Trophoblast cell (in vitro differentiated cells and primary cell): ENCODE data around the gene HS3ST2.

Source experiments
- DNase-seq, 2 donors: peaks; one replicate each; pipeline ENCODE4 v3.0.0-alpha.2; 2016
- H2AFZ ChIP-seq: 2 replicates; pipeline ENCODE4 v1.6.1; 2013; ENCODE audit warnings: low read length, moderate library complexity, mild to moderate bottlenecking; ENCODE audit not compliant: insufficient read depth, poor library complexity
- H2AK5ac ChIP-seq: 2 replicates; pipeline ENCODE4 v1.6.1; 2013; ENCODE audit warnings: mild to moderate bottlenecking, low read length
- H2BK120ac ChIP-seq: 2 replicates; pipeline ENCODE4 v1.6.1; 2013; ENCODE audit warnings: low read length, mild to moderate bottlenecking, moderate library complexity; ENCODE audit not compliant: insufficient read depth, poor library complexity
- H2BK12ac ChIP-seq: 2 replicates; pipeline ENCODE4 v1.6.1; 2013; ENCODE audit warnings: mild to moderate bottlenecking, low read length, moderate library complexity
- H2BK5ac ChIP-seq: 2 replicates; pipeline ENCODE4 v1.6.1; 2013; ENCODE audit warnings: low read length, low read depth, moderate library complexity, mild to moderate bottlenecking; ENCODE audit not compliant: poor library complexity
- H3K14ac ChIP-seq: 2 replicates; pipeline ENCODE4 v1.6.1; 2013; ENCODE audit warnings: mild to moderate bottlenecking, low read length
- H3K18ac ChIP-seq: 2 replicates; pipeline ENCODE4 v1.6.1; 2013; ENCODE audit warnings: mild to moderate bottlenecking, low read length
- H3K23ac ChIP-seq: 2 replicates; pipeline ENCODE4 v1.6.1; 2013; ENCODE audit warnings: low read length
- H3K27ac ChIP-seq: 2 replicates; pipeline ENCODE4 v1.5.1; 2013; ENCODE audit warnings: low read depth, mild to moderate bottlenecking, inconsistent platforms, low read length, moderate library complexity
- H3K27me3 ChIP-seq: 2 replicates; pipeline ENCODE4 v1.6.1; 2013; ENCODE audit warnings: inconsistent platforms, mild to moderate bottlenecking, low read length, moderate library complexity; ENCODE audit not compliant: insufficient read depth
- H3K36me3 ChIP-seq, 2 experiments: 1 replicate in 1 of 2; 2 replicates in 1 of 2; pipeline ENCODE4 v1.6.1; 2013; ENCODE audit warnings: low read length in 2 of 2, mild to moderate bottlenecking in 2 of 2, moderate library complexity in 1 of 2; ENCODE audit not compliant: insufficient read depth in 2 of 2, control insufficient read depth in 1 of 2
- H3K4ac ChIP-seq: 2 replicates; pipeline ENCODE4 v1.6.1; 2013; ENCODE audit warnings: low read depth, mild to moderate bottlenecking, low read length, moderate library complexity
- H3K4me1 ChIP-seq, 2 experiments: 1 replicate in 1 of 2; 2 replicates in 1 of 2; pipeline ENCODE4 v1.6.1; 2013; ENCODE audit warnings: low read length in 2 of 2, mild to moderate bottlenecking in 2 of 2, moderate library complexity in 1 of 2; ENCODE audit not compliant: insufficient read depth in 2 of 2, control insufficient read depth in 1 of 2
- H3K4me2 ChIP-seq: 2 replicates; pipeline ENCODE4 v1.6.1; 2013; ENCODE audit warnings: inconsistent platforms, mild to moderate bottlenecking, low read length, moderate library complexity
- H3K4me3 ChIP-seq: 2 replicates; pipeline ENCODE4 v1.5.1; 2013; ENCODE audit warnings: mild to moderate bottlenecking, low read depth, low read length, inconsistent platforms
- H3K79me1 ChIP-seq: one replicate; pipeline ENCODE4 v1.6.1; 2013; ENCODE audit warnings: low read length
- H3K79me2 ChIP-seq: 2 replicates; pipeline ENCODE4 v1.6.1; 2013; ENCODE audit warnings: low read length, mild to moderate bottlenecking; ENCODE audit not compliant: control insufficient read depth, insufficient read depth, poor library complexity
- H3K9ac ChIP-seq: 2 replicates; pipeline ENCODE4 v1.6.1; 2013; ENCODE audit warnings: mild to moderate bottlenecking, low read length
- H3K9me3 ChIP-seq: 2 replicates; pipeline ENCODE4 v1.6.1; 2013; ENCODE audit warnings: low read depth, mild to moderate bottlenecking, control low read depth, inconsistent platforms, low read length; ENCODE audit not compliant: insufficient read depth
- H4K12ac ChIP-seq: 2 replicates; pipeline ENCODE4 v1.6.1; 2013; ENCODE audit warnings: low read depth, mild to moderate bottlenecking, low read length, moderate library complexity
- H4K8ac ChIP-seq: 2 replicates; pipeline ENCODE4 v1.6.1; 2013; ENCODE audit warnings: low read depth, mild to moderate bottlenecking, low read length, moderate library complexity
- H4K91ac ChIP-seq: one replicate; pipeline ENCODE4 v1.6.1; 2013; ENCODE audit warnings: low read depth, mild to moderate bottlenecking, low read length, moderate library complexity
- whole genome bisulfite sequencing: extraction: QIAGEN DNeasy Blood & Tissue Kit; methylation state at CpG from one replicate; pipeline ENCODE4 v1.1.7; 2013; ENCODE audit warnings: missing lambda C conversion rate; ENCODE audit not compliant: insufficient read length, insufficient coverage; ENCODE audit errors: extremely low coverage; 5-methylcytosine and 5-hydroxymethylcytosine counted together

HS3ST2 gene

GRCh38 chr16:22903716-22904115 is 89.8 kb downstream of the HS3ST2 start:
- H3K9ac ChIP-seq = no peak overlapping the region
- H2BK5ac ChIP-seq = no peak overlapping the region
- no peaks in the 10 kb centered on the region for H3K79me2 ChIP-seq
- H3K4me3 ChIP-seq = no peak overlapping the region
- H3K23ac ChIP-seq = no peak overlapping the region
- no peak for DNase-seq
- H3K9me3 ChIP-seq = no peaks in the 10 kb centered on the region
- no peak overlapping the region for H2BK120ac ChIP-seq
- no peak overlapping the region for H4K91ac ChIP-seq
- no peaks in the 10 kb centered on the region for H3K27me3 ChIP-seq
- H2AFZ ChIP-seq = no peak overlapping the region
- no peak overlapping the region for H3K4me2 ChIP-seq
- no peak overlapping the region for H3K14ac ChIP-seq
- no peak overlapping the region for H2AK5ac ChIP-seq
- no peak overlapping the region for H3K27ac ChIP-seq
- no CpG with 5 or more reads among the region's 2 CpGs for WGBS
- no peaks in the 10 kb centered on the region for H3K79me1 ChIP-seq
- no peak overlapping the region for H4K8ac ChIP-seq
- H3K36me3 ChIP-seq = no peaks in the 10 kb centered on the region
- no peak overlapping the region for H3K4ac ChIP-seq
- H2BK12ac ChIP-seq = no peak overlapping the region
- H3K4me1 ChIP-seq = no peaks in the 10 kb centered on the region
- no peak overlapping the region for H3K18ac ChIP-seq
- H4K12ac ChIP-seq = no peak overlapping the region

- Histone ChIP-seq H2AK5ac (no peak overlapping the region), H3K9ac (no peak overlapping the region), H3K79me1 (no peaks in the 10 kb centered on the region), H3K9me3 (no peaks in the 10 kb centered on the region), H2BK5ac (no peak overlapping the region), H4K91ac (no peak overlapping the region), H2BK120ac (no peak overlapping the region), H2AFZ (no peak overlapping the region), H3K27me3 (no peaks in the 10 kb centered on the region), H3K4me1 (no peaks in the 10 kb centered on the region), H3K4me2 (no peak overlapping the region), H3K27ac (no peak overlapping the region), H3K14ac (no peak overlapping the region), H4K8ac (no peak overlapping the region), H3K36me3 (peaks cover 0 to 2% of the 10 kb centered on the region in 2 experiments), H4K12ac (no peak overlapping the region), H3K18ac (no peak overlapping the region), H2BK12ac (no peak overlapping the region), H3K4ac (no peak overlapping the region), H3K23ac (no peak overlapping the region), H3K79me2 (no peaks in the 10 kb centered on the region), H3K4me3 (no peak overlapping the region)
- DNase-seq = no peak
- WGBS = no CpG with 5 or more reads among the region's 7 CpGs
Measured at GRCh38 chr16:22912654-22913053, 98.7 kb downstream of the HS3ST2 start.

GRCh38 chr16:22915003-22915402 is 101.0 kb downstream of the HS3ST2 start:
- no peak overlapping the region for H4K8ac ChIP-seq
- H3K27ac ChIP-seq = no peak overlapping the region
- H3K18ac ChIP-seq = no peak overlapping the region
- DNase-seq = no peak
- H2AK5ac ChIP-seq = no peak overlapping the region
- H3K4me2 ChIP-seq = no peak overlapping the region
- no peak overlapping the region for H3K14ac ChIP-seq
- H2BK12ac ChIP-seq = no peak overlapping the region
- no peaks in the 10 kb centered on the region for H3K9me3 ChIP-seq
- H3K4me1 ChIP-seq = no peaks in the 10 kb centered on the region
- peaks cover 0 to 2% of the 10 kb centered on the region in 2 experiments for H3K36me3 ChIP-seq
- H3K4ac ChIP-seq = no peak overlapping the region
- no peak overlapping the region for H4K12ac ChIP-seq
- no CpG with 5 or more reads among the region's 25 CpGs for whole genome bisulfite sequencing
- H2AFZ ChIP-seq = no peak overlapping the region
- no peak overlapping the region for H3K4me3 ChIP-seq
- H2BK5ac ChIP-seq = no peak overlapping the region
- H3K9ac ChIP-seq = no peak overlapping the region
- H3K23ac ChIP-seq = no peak overlapping the region
- no peaks in the 10 kb centered on the region for H3K79me2 ChIP-seq
- H2BK120ac ChIP-seq = no peak overlapping the region
- no peaks in the 10 kb centered on the region for H3K27me3 ChIP-seq
- no peak overlapping the region for H4K91ac ChIP-seq
- no peaks in the 10 kb centered on the region for H3K79me1 ChIP-seq

GRCh38 chr16:22923491-22923890 is 109.5 kb downstream of the HS3ST2 start:
- H3K79me1 ChIP-seq = no peaks in the 10 kb centered on the region
- no peak overlapping the region for H3K4me2 ChIP-seq
- H2BK5ac ChIP-seq = no peak overlapping the region
- no CpG with 5 or more reads among the region's 3 CpGs for WGBS
- no peak overlapping the region for H4K8ac ChIP-seq
- H3K4me1 ChIP-seq = no peaks in the 10 kb centered on the region
- no peak overlapping the region for H3K23ac ChIP-seq
- H2AK5ac ChIP-seq = no peak overlapping the region
- H2BK120ac ChIP-seq = no peak overlapping the region
- no peak overlapping the region for H4K91ac ChIP-seq
- H3K79me2 ChIP-seq = no peaks in the 10 kb centered on the region
- H3K14ac ChIP-seq = no peak overlapping the region
- H2BK12ac ChIP-seq = no peak overlapping the region
- no peak overlapping the region for H4K12ac ChIP-seq
- H3K27me3 ChIP-seq = no peaks in the 10 kb centered on the region
- DNase-seq = no peak
- no peak overlapping the region for H3K18ac ChIP-seq
- no peak overlapping the region for H2AFZ ChIP-seq
- no peaks in the 10 kb centered on the region for H3K36me3 ChIP-seq
- no peak overlapping the region for H3K9ac ChIP-seq
- no peak overlapping the region for H3K27ac ChIP-seq
- H3K4me3 ChIP-seq = no peak overlapping the region
- H3K4ac ChIP-seq = no peak overlapping the region
- peaks cover 2% of the 10 kb centered on the region for H3K9me3 ChIP-seq
